Neural cell (in vitro differentiated cells): ENCODE results near the gene DSCAML1. TPM values are rescaled to one million over a fixed set of nuclear protein-coding genes. Genes with fewer than 3 reads are reported as not detected.

Experiments used
- H2AFZ ChIP-seq: fragments of 200-600, 300-800 bp; sonication (generic), shearing (Covaris generic); 2 replicates; pipeline ENCODE4 v1.6.0; 2014; ENCODE audit warnings: low read depth, mild to moderate bottlenecking, antibody characterized with exemption, low read length, moderate library complexity
- H3F3A ChIP-seq: fragments of 200-600 bp; shearing (Covaris generic); 2 replicates; pipeline ENCODE4 v1.6.1; 2016; ENCODE audit warnings: mild to moderate bottlenecking, moderate library complexity, mixed read lengths, antibody characterized with exemption, low read length; ENCODE audit not compliant: insufficient read depth, poor library complexity, severe bottlenecking
- H3K27ac ChIP-seq: fragments of 200-600, 300-800 bp; sonication (generic), shearing (Covaris generic); 2 replicates; pipeline ENCODE4 v1.5.1; 2014; ENCODE audit warnings: mild to moderate bottlenecking, low read length, moderate library complexity
- H3K27me3 ChIP-seq: fragments of 300-800, 200-600 bp; sonication (generic), shearing (Covaris generic); 2 replicates; pipeline ENCODE4 v1.6.0; 2014; ENCODE audit warnings: mild to moderate bottlenecking, low read depth, low read length, moderate library complexity; ENCODE audit not compliant: insufficient read depth
- H3K36me3 ChIP-seq: fragments of 300-800, 200-600 bp; sonication (generic), shearing (Covaris generic); 2 replicates; pipeline ENCODE4 v1.5.1; 2014; ENCODE audit warnings: mild to moderate bottlenecking, antibody characterized with exemption, low read length, moderate library complexity; ENCODE audit not compliant: insufficient read depth
- H3K4me2 ChIP-seq: fragments of 300-800, 200-600 bp; sonication (generic), shearing (Covaris generic); 2 replicates; pipeline ENCODE4 v1.6.0; 2014; ENCODE audit warnings: mild to moderate bottlenecking, low read length
- H3K4me3 ChIP-seq: fragments of 300-800, 200-600 bp; sonication (generic), shearing (Covaris generic); 2 replicates; pipeline ENCODE4 v1.5.1; 2014; ENCODE audit warnings: mild to moderate bottlenecking, low read length, moderate library complexity
- H3K79me2 ChIP-seq: fragments of 200-600 bp; shearing (Covaris generic); replicated peaks from 2 replicates; pipeline ENCODE4 v1.6.0; 2014; ENCODE audit warnings: mild to moderate bottlenecking, low read length, moderate library complexity; ENCODE audit not compliant: insufficient read depth
- H3K9ac ChIP-seq: fragments of 300-800, 200-600 bp; sonication (generic), shearing (Covaris generic); 2 replicates; pipeline ENCODE4 v1.6.1; 2016; ENCODE audit warnings: mild to moderate bottlenecking, low read length, mixed read lengths
- H3K9me2 ChIP-seq: fragments of 200-600 bp; shearing (Covaris generic); 2 replicates; pipeline ENCODE4 v1.6.1; 2016; ENCODE audit warnings: mild to moderate bottlenecking, low read length, mixed read lengths; ENCODE audit not compliant: insufficient read depth
- H3K9me3 ChIP-seq: fragments of 200-600, 300-800 bp; sonication (generic), shearing (Covaris generic); 2 replicates; pipeline ENCODE4 v1.6.1; 2016; ENCODE audit warnings: mild to moderate bottlenecking, mixed run types, low read length, moderate library complexity, mixed read lengths
- H4K20me1 ChIP-seq: fragments of 200-600 bp; shearing (Covaris generic); 2 replicates; pipeline ENCODE4 v1.6.1; 2016; ENCODE audit warnings: mild to moderate bottlenecking, mixed run types; ENCODE audit not compliant: insufficient read depth
- CTCF ChIP-seq: fragments of 450-650 bp; IDR thresholded peaks from 2 replicates; pipeline ENCODE4 v1.5.1; 2014; ENCODE audit warnings: antibody characterized with exemption, mild to moderate bottlenecking, moderate library complexity; ENCODE audit not compliant: poor library complexity, severe bottlenecking
- EP300 ChIP-seq: fragments of 450-650 bp; conservative IDR thresholded peaks from 2 replicates; pipeline ENCODE4 v1.6.1; 2014; ENCODE audit warnings: antibody characterized with exemption, mild to moderate bottlenecking, moderate library complexity; ENCODE audit not compliant: poor library complexity, severe bottlenecking
- EZH2 ChIP-seq: fragments of 200-600, 300-800 bp; shearing (Covaris generic), sonication (generic); IDR thresholded peaks from 2 replicates; pipeline ENCODE4 v1.6.1; 2014; ENCODE audit warnings: antibody characterized with exemption, low read length, borderline replicate concordance, mild to moderate bottlenecking; ENCODE audit not compliant: insufficient read depth, poor library complexity, severe bottlenecking
- MXI1 ChIP-seq: fragments of 450-650 bp; conservative IDR thresholded peaks from 2 replicates; pipeline ENCODE4 v1.6.1; 2014; ENCODE audit warnings: antibody characterized with exemption, mild to moderate bottlenecking; ENCODE audit not compliant: poor library complexity, severe bottlenecking
- POLR2AphosphoS5 ChIP-seq: IDR thresholded peaks from 2 replicates; pipeline ENCODE4 v1.6.1; 2012
- RAD21 ChIP-seq: fragments of 450-650 bp; conservative IDR thresholded peaks from 2 replicates; pipeline ENCODE4 v1.6.1; 2014; ENCODE audit warnings: antibody characterized with exemption, mild to moderate bottlenecking, moderate library complexity
- SMC3 ChIP-seq: fragments of 450-650 bp; conservative IDR thresholded peaks from 2 replicates; pipeline ENCODE4 v1.6.1; 2014; ENCODE audit warnings: antibody characterized with exemption, mild to moderate bottlenecking, moderate library complexity; ENCODE audit not compliant: poor library complexity
- TAF1 ChIP-seq: IDR thresholded peaks from 2 replicates; pipeline ENCODE4 v1.6.1; 2012; ENCODE audit warnings: low read depth
- polyA plus RNA-seq: library from polyadenylated mRNA; depleted of rRNA; stranded (reverse); fragments of >200 nt; gene quantifications from 2 replicates; pipeline ENCODE4 v1.2.3, GENCODE V29; 2014
- TF ChIP-seq, protein P1 (sequence below): IDR thresholded peaks from 2 replicates; pipeline ENCODE4 v1.6.1; 2012; ENCODE audit warnings: borderline replicate concordance

The DSCAML1 gene
- polyA plus RNA-seq, 1 donor from 2014 or later = 1.3 TPM

GRCh38 chr11:117595440-117595839, 201.6 kb downstream of the DSCAML1 start:
- H3K9me2 ChIP-seq = no peaks in the 10 kb centered on the region
- H3K4me3 ChIP-seq = no peak overlapping the region
- no peaks in the 10 kb centered on the region for H4K20me1 ChIP-seq
- H3K4me2 ChIP-seq = no peak overlapping the region
- no peak overlapping the region for H2AFZ ChIP-seq
- no peaks in the 10 kb centered on the region for H3K79me2 ChIP-seq
- H3K9me3 ChIP-seq = no peaks in the 10 kb centered on the region
- H3K27me3 ChIP-seq = no peaks in the 10 kb centered on the region
- H3F3A ChIP-seq = no peaks in the 10 kb centered on the region
- H3K36me3 ChIP-seq = no peaks in the 10 kb centered on the region
- H3K9ac ChIP-seq = no peak overlapping the region
- TF ChIP-seq EP300 (no peak), POLR2AphosphoS5 (no peak), CTCF (no peak), MXI1 (no peak), SMC3 (no peak), TAF1 (no peak), RAD21 (no peak), EZH2 (no peak)
- TF ChIP-seq, protein P1, sequence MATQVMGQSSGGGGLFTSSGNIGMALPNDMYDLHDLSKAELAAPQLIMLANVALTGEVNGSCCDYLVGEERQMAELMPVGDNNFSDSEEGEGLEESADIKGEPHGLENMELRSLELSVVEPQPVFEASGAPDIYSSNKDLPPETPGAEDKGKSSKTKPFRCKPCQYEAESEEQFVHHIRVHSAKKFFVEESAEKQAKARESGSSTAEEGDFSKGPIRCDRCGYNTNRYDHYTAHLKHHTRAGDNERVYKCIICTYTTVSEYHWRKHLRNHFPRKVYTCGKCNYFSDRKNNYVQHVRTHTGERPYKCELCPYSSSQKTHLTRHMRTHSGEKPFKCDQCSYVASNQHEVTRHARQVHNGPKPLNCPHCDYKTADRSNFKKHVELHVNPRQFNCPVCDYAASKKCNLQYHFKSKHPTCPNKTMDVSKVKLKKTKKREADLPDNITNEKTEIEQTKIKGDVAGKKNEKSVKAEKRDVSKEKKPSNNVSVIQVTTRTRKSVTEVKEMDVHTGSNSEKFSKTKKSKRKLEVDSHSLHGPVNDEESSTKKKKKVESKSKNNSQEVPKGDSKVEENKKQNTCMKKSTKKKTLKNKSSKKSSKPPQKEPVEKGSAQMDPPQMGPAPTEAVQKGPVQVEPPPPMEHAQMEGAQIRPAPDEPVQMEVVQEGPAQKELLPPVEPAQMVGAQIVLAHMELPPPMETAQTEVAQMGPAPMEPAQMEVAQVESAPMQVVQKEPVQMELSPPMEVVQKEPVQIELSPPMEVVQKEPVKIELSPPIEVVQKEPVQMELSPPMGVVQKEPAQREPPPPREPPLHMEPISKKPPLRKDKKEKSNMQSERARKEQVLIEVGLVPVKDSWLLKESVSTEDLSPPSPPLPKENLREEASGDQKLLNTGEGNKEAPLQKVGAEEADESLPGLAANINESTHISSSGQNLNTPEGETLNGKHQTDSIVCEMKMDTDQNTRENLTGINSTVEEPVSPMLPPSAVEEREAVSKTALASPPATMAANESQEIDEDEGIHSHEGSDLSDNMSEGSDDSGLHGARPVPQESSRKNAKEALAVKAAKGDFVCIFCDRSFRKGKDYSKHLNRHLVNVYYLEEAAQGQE = no peak
- H3K27ac ChIP-seq = no peak overlapping the region

DNA sequence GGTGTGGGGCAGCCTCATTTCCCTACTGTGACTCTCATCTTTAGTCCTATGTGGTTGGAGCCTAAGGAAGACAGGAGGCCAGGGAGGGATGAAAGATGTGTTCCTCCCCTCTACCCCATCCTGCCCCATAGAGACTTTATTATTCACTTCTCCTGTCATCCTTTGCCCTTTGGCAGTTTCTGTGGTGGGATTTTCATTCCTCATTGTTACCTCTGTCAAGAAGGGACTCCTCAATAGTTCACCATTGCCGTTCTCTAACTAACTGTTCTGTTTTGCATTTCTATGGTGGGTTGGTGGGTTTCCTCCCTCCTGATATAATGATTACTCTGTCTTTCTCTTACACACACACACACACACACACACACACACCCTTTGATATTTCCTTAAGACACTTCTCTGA, 202.3 kb downstream of the DSCAML1 start:
- Histone ChIP-seq H3F3A (no peaks in the 10 kb centered on the region), H3K27ac (no peak overlapping the region)
- TF ChIP-seq EZH2 (no peak), CTCF (no peak), EP300 (no peak), TAF1 (no peak), SMC3 (no peak), POLR2AphosphoS5 (no peak), RAD21 (no peak), MXI1 (no peak)
- TF ChIP-seq, protein P1 = no peak

More for the DNA sequence above, 202.3 kb downstream of the DSCAML1 start:
- Histone ChIP-seq H3K9me2 (no peaks in the 10 kb centered on the region), H2AFZ (no peak overlapping the region), H3K4me2 (no peak overlapping the region), H3K9me3 (no peaks in the 10 kb centered on the region), H3K27me3 (no peaks in the 10 kb centered on the region), H3K4me3 (no peak overlapping the region), H3K36me3 (no peaks in the 10 kb centered on the region), H4K20me1 (no peaks in the 10 kb centered on the region), H3K9ac (no peak overlapping the region), H3K79me2 (no peaks in the 10 kb centered on the region)
